PC-3 (cell line): ENCODE results near the gene TBPL2. TPM values are rescaled to one million over a fixed set of nuclear protein-coding genes. Genes with fewer than 3 reads are reported as not detected.

Source experiments
- ATAC-seq: fragments of 200-7000 bp; cut with Tn5 transposase; 2 replicates; pipeline ENCODE4 v1.9.1; 2020; ENCODE audit warnings: mild to moderate bottlenecking, moderate library complexity
- BruUV-seq: library from RNA; stranded (reverse); fragments of 400-500 nt; replicated peaks from 2 replicates; lab custom pipeline; 2021; lab: Mats Ljungman, UMichigan
- CTCF ChIA-PET: fragments of 300-600 bp; sonication (Branson Sonifier 250); formaldehyde crosslinking; loops from one replicate; lab custom pipeline; 2022; ENCODE audit warnings: antibody characterized with exemption; lab: Charles Lee
- POLR2A ChIA-PET: fragments of 300-600 bp; sonication (Branson Sonifier 250); formaldehyde crosslinking; loops from one replicate; lab custom pipeline; 2022; ENCODE audit warnings: antibody characterized with exemption; ENCODE audit not compliant: unreplicated experiment; lab: Charles Lee
- DNase-seq: peaks from one replicate; pipeline ENCODE4 v3.0.0-alpha.2; 2015
- H2AFZ ChIP-seq: fragments of 300-600 bp; sonication (generic); 2 replicates; pipeline ENCODE4 v1.6.0; 2016; ENCODE audit warnings: antibody characterized with exemption, low read length
- H3F3A ChIP-seq: fragments of 300-600 bp; sonication (generic); one replicate; pipeline ENCODE4 v1.6.0; 2017; ENCODE audit warnings: antibody characterized with exemption, low read length, control low read depth, mild to moderate bottlenecking; ENCODE audit not compliant: unreplicated experiment
- H3K27ac ChIP-seq: fragments of 300-600 bp; sonication (generic); 2 replicates; pipeline ENCODE4 v1.5.1; 2016; ENCODE audit warnings: mild to moderate bottlenecking, low read length
- H3K27me3 ChIP-seq: fragments of 300-600 bp; sonication (generic); 2 replicates; pipeline ENCODE4 v1.6.1; 2016; ENCODE audit warnings: low read length, mixed read lengths
- H3K36me3 ChIP-seq: fragments of 300-600 bp; sonication (generic); 2 replicates; pipeline ENCODE4 v1.6.1; 2016; ENCODE audit warnings: low read depth, mixed run types, low read length, mixed read lengths
- H3K4me1 ChIP-seq: fragments of 300-600 bp; sonication (generic); 2 replicates; pipeline ENCODE4 v1.5.1; 2016; ENCODE audit warnings: low read length; ENCODE audit not compliant: insufficient read depth
- H3K4me2 ChIP-seq: fragments of 300-600 bp; sonication (generic); 2 replicates; pipeline ENCODE4 v1.6.0; 2016; ENCODE audit warnings: low read length
- H3K4me3 ChIP-seq: fragments of 300-600 bp; sonication (generic); 2 replicates; pipeline ENCODE4 v1.5.1; 2016; ENCODE audit warnings: mild to moderate bottlenecking, low read length, mixed read lengths
- H3K79me2 ChIP-seq: fragments of 300-600 bp; sonication (generic); 2 replicates; pipeline ENCODE4 v1.6.1; 2017; ENCODE audit warnings: low read length, mixed read lengths
- H3K9ac ChIP-seq: fragments of 300-600 bp; sonication (generic); 2 replicates; pipeline ENCODE4 v1.6.0; 2016; ENCODE audit warnings: mild to moderate bottlenecking, low read length
- H3K9me2 ChIP-seq: fragments of 300-600 bp; sonication (generic); replicated peaks from 2 replicates; pipeline ENCODE4 v1.6.1; 2016; ENCODE audit warnings: mixed run types, low read length, mixed read lengths
- H3K9me3 ChIP-seq: fragments of 300-600 bp; sonication (generic); 2 replicates; pipeline ENCODE4 v1.6.1; 2016; ENCODE audit warnings: low read length, mixed read lengths
- H4K20me1 ChIP-seq: fragments of 300-600 bp; sonication (generic); 2 replicates; pipeline ENCODE4 v1.6.1; 2016; ENCODE audit warnings: low read length, mixed read lengths
- CTCF ChIP-seq: fragments of 300-600 bp; sonication (generic); conservative IDR thresholded peaks from 2 replicates; pipeline ENCODE4 v1.5.1; 2017; ENCODE audit warnings: antibody characterized with exemption, low read depth, mild to moderate bottlenecking, low read length
- EZH2 ChIP-seq: fragments of 300-600 bp; sonication (generic); IDR thresholded peaks from one replicate; pipeline ENCODE4 v1.6.1; 2017; ENCODE audit warnings: antibody characterized with exemption, mild to moderate bottlenecking, low read length; ENCODE audit not compliant: unreplicated experiment
- EZH2phosphoT487 ChIP-seq: fragments of 300-600 bp; sonication (generic); IDR thresholded peaks from 2 replicates; pipeline ENCODE4 v1.6.1; 2018; ENCODE audit warnings: mild to moderate bottlenecking, antibody characterized with exemption, low read length, borderline replicate concordance
- intact Hi-C: fragments of 100-400 bp; cut with micrococcal nuclease; formaldehyde crosslinking; loops from 2 replicates; pipeline ENCODE4 v1.9.0; 2023
- total RNA-seq: library from RNA; depleted of rRNA; stranded (reverse); fragments of >200 nt; gene quantifications from 2 replicates; pipeline ENCODE4 v1.2.3, GENCODE V29; 2014

Gene TBPL2
- total RNA-seq, 1 experiment from 2014 or later: not detected

- H3K4me2 ChIP-seq: peak overlapping the region; percentile 17; the same call in 1 of the 2 replicates
- peak; percentile 6; the same call in 1 of the 2 replicates for ATAC-seq
These were observed 41.2 kb downstream of the TBPL2 start for GRCh38 chr14:55399183-55399582.

GRCh38 chr14:55398679-55399078 lies 41.7 kb downstream of the TBPL2 start:
- no TSS peak for BruUV-seq
- peak overlapping the region; percentile 18 for H3K4me2 ChIP-seq

More at GRCh38 chr14:55399183-55399582, 41.2 kb downstream of the TBPL2 start:
- no peaks in the 10 kb centered on the region for H3F3A ChIP-seq
- H3K9me3 ChIP-seq: no peaks in the 10 kb centered on the region
- peak overlapping the region; percentile 26 for H3K27ac ChIP-seq
- peaks cover 23% of the 10 kb centered on the region for H3K4me1 ChIP-seq
- DNase-seq: no peak
- peaks cover 6% of the 10 kb centered on the region; the same call in 1 of the 2 replicates for H4K20me1 ChIP-seq
- intact Hi-C loops: loop anchor here (1.0 to 2.0 kb wide), 2 partner anchors 13 to 32 kb away; no protein-coding TSS in a partner anchor
- no peaks in the 10 kb centered on the region for H3K9me2 ChIP-seq
- TF ChIP-seq EZH2: no peak
- TF ChIP-seq EZH2phosphoT487: no peak
- TF ChIP-seq CTCF: no peak
- H2AFZ ChIP-seq: no peak overlapping the region
- H3K4me3 ChIP-seq: no peak overlapping the region
- H3K9ac ChIP-seq: no peak overlapping the region
- POLR2A ChIA-PET: no interaction called here
- H3K36me3 ChIP-seq: peaks cover 10% of the 10 kb centered on the region; the same call in 1 of the 2 replicates
- no TSS peak for BruUV-seq
- no peaks in the 10 kb centered on the region for H3K27me3 ChIP-seq
- CTCF ChIA-PET: no interaction called here
- peaks cover 60% of the 10 kb centered on the region for H3K79me2 ChIP-seq

More at GRCh38 chr14:55398679-55399078, 41.7 kb downstream of the TBPL2 start:
- Histone ChIP-seq H3K9me3 (no peaks in the 10 kb centered on the region), H3K27me3 (no peaks in the 10 kb centered on the region), H3K4me1 (peaks cover 23% of the 10 kb centered on the region), H3K27ac (peak overlapping the region; percentile 31), H3K36me3 (peaks cover 10% of the 10 kb centered on the region; the same call in 1 of the 2 replicates), H3K79me2 (peaks cover 55% of the 10 kb centered on the region), H3K9ac (no peak overlapping the region), H4K20me1 (peaks cover 6% of the 10 kb centered on the region; the same call in 1 of the 2 replicates), H3F3A (no peaks in the 10 kb centered on the region), H2AFZ (no peak overlapping the region), H3K4me3 (no peak overlapping the region), H3K9me2 (no peaks in the 10 kb centered on the region)
- peak; percentile 94 for ATAC-seq
- intact Hi-C loops: loop anchor here (1.0 to 2.0 kb wide), 2 partner anchors 14 to 32 kb away; no protein-coding TSS in a partner anchor
- peak; percentile 99 for DNase-seq
- POLR2A ChIA-PET: no interaction called here
- CTCF ChIA-PET: no interaction called here
- TF ChIP-seq EZH2phosphoT487 (no peak), EZH2 (no peak), CTCF (no peak)
